GM19328 (cell line): ENCODE results near the gene DUSP23.

Source experiments
- ATAC-seq: cut with Tn5 transposase; IDR thresholded peaks from one replicate; pipeline ENCODE4 v1.9.1; 2021; ENCODE audit warnings: mild to moderate bottlenecking, moderate library complexity; ENCODE audit not compliant: unreplicated experiment

Gene DUSP23

GRCh38 chr1:159783724-159784123 lies 3.0 kb downstream of the DUSP23 start:
- no peak for ATAC-seq

GRCh38 chr1:159786465-159786864 lies 5.7 kb downstream of the DUSP23 start:
- ATAC-seq, result no peak

GRCh38 chr1:159786966-159787365 lies 6.2 kb downstream of the DUSP23 start:
- ATAC-seq, result no peak

GRCh38 chr1:159790237-159790917 lies 9.6 kb downstream of the DUSP23 start:
- no peak for ATAC-seq

- ATAC-seq, result no peak
Observed at GRCh38 chr1:159791031-159791430, 10.3 kb downstream of the DUSP23 start.

GRCh38 chr1:159791461-159791860 lies 10.7 kb downstream of the DUSP23 start:
- no peak for ATAC-seq

GRCh38 chr1:159795534-159795933 lies 14.8 kb downstream of the DUSP23 start:
- no peak for ATAC-seq

- ATAC-seq, result no peak
Observed at GRCh38 chr1:159798893-159799292, 18.1 kb downstream of the DUSP23 start.

- ATAC-seq, result no peak
Observed at GRCh38 chr1:159799446-159799985, 18.8 kb downstream of the DUSP23 start.

- no peak for ATAC-seq
Observed at GRCh38 chr1:159800177-159800930, 19.6 kb downstream of the DUSP23 start.

GRCh38 chr1:159802111-159802510 lies 21.3 kb downstream of the DUSP23 start, which contains the start of gene FCRL6:
TSS of gene FCRL6 (plus strand) at chr1:159802360. CDS start at chr1:159802425, 65 bp downstream.
- no peak for ATAC-seq

- no peak for ATAC-seq
Observed at GRCh38 chr1:159803956-159804689, 23.4 kb downstream of the DUSP23 start.

- no peak for ATAC-seq
Observed at GRCh38 chr1:159804924-159805323, 24.2 kb downstream of the DUSP23 start.

GRCh38 chr1:159815926-159816325 lies 35.2 kb downstream of the DUSP23 start:
- no peak for ATAC-seq

GRCh38 chr1:159817276-159818041 lies 36.7 kb downstream of the DUSP23 start:
- no peak for ATAC-seq

GRCh38 chr1:159821171-159821867 lies 40.6 kb downstream of the DUSP23 start:
- no peak for ATAC-seq

GRCh38 chr1:159823406-159823805 lies 42.6 kb downstream of the DUSP23 start:
- ATAC-seq, result no peak

- ATAC-seq, result no peak
Observed at GRCh38 chr1:159825564-159825963, 44.8 kb downstream of the DUSP23 start.

- ATAC-seq, result no peak
Observed at GRCh38 chr1:159826441-159827101, 45.8 kb downstream of the DUSP23 start, which contains the start of gene SLAMF8. TSS of gene SLAMF8 (plus strand) at chr1:159826873. CDS start at chr1:159826899, 26 bp downstream.
